IMR-90 (cell line): Measurements from ENCODE around the gene ASCL1.

Experiments
- CHD1 ChIP-seq: IDR thresholded peaks from 2 replicates; pipeline ENCODE4 v1.6.1; 2012; ENCODE audit warnings: low read depth, low read length, improper control_type of control experiment
- POLR2A ChIP-seq: IDR thresholded peaks from 2 replicates; pipeline ENCODE4 v1.6.1; 2012; ENCODE audit warnings: mild to moderate bottlenecking, low read depth, low read length
- RAD21 ChIP-seq: IDR thresholded peaks from 2 replicates; pipeline ENCODE4 v1.6.1; 2012; ENCODE audit warnings: low read length, improper control_type of control experiment
- RCOR1 ChIP-seq: IDR thresholded peaks from 2 replicates; pipeline ENCODE4 v1.6.1; 2012; ENCODE audit warnings: mild to moderate bottlenecking, low read length, improper control_type of control experiment; ENCODE audit not compliant: insufficient replicate concordance
- TF ChIP-seq, protein P1 (sequence below): conservative IDR thresholded peaks from 2 replicates; pipeline ENCODE4 v1.5.1; 2012; ENCODE audit warnings: mild to moderate bottlenecking, low read depth, low read length, improper control_type of control experiment

DNA sequence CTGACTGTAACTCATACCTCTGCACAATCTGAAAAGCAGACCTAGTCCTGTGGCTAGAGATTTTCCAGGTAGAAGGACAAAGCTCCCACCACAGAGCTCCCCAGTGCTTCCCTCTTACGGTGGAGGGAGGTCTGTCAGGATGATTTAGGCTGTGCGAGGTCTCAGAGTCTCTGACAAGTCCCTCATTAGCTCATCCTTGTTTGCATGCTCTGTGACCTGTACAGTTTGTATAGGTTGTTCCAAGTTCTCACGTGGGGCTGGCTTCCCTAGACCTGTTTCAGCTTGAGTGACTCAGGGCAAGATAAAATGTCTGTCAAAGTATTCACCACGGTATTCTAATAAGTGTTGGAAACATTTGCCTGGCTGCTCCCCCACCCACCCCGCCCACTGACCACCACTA is 34.8 kb downstream of the ASCL1 start:
- TF ChIP-seq RAD21 (no peak), POLR2A (no peak), CHD1 (no peak), RCOR1 (no peak)
- TF ChIP-seq, protein P1, sequence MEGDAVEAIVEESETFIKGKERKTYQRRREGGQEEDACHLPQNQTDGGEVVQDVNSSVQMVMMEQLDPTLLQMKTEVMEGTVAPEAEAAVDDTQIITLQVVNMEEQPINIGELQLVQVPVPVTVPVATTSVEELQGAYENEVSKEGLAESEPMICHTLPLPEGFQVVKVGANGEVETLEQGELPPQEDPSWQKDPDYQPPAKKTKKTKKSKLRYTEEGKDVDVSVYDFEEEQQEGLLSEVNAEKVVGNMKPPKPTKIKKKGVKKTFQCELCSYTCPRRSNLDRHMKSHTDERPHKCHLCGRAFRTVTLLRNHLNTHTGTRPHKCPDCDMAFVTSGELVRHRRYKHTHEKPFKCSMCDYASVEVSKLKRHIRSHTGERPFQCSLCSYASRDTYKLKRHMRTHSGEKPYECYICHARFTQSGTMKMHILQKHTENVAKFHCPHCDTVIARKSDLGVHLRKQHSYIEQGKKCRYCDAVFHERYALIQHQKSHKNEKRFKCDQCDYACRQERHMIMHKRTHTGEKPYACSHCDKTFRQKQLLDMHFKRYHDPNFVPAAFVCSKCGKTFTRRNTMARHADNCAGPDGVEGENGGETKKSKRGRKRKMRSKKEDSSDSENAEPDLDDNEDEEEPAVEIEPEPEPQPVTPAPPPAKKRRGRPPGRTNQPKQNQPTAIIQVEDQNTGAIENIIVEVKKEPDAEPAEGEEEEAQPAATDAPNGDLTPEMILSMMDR, result no peak
